ENCODE data around the gene NRXN3.
"Not testable (repeated sequence)": the region's sequence is repeated elsewhere in the genome, so short reads cannot be mapped to it uniquely, and the experiment has no call there.

Gene NRXN3

DNA sequence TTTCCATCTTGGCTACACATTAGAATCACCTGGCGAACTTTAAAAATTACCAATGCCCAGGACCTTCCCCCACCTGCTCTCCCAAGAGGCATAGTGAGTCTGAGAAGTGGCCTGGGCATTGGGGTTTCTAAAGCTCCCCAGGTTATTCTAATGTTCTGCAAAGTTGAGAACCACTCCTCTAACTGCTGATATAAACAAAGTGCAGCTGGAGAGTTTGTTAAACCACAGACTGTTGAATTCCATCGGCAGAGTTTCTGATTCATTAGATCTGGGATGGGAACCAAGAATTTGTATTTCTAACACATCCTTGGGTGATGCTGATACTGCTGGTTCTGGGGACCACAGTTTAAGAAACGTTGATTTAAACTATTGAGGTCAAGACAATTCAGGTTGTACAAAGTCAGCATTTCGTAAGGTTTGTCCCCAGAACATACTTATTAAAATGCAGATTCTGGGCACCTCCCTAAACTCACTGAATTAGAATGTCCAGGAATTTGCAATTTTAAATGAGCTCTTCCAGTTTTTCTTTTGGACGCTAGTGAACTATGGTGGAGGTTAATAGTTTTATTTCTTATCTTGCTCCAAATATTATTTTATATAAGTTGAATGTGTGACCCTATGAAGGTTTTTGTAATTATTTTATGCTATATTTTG, 309.1 kb downstream of the NRXN3 start:
- no peak for DNase-seq (ENCODE audit: low spot score)
- in situ Hi-C loops (cut with MboI; ENCODE audit: low pct_unique_long_range_greater_than_20kb, low sequenced_read_pairs, unreplicated experiment) = no loop called here
- TF ChIP-seq, protein P1, sequence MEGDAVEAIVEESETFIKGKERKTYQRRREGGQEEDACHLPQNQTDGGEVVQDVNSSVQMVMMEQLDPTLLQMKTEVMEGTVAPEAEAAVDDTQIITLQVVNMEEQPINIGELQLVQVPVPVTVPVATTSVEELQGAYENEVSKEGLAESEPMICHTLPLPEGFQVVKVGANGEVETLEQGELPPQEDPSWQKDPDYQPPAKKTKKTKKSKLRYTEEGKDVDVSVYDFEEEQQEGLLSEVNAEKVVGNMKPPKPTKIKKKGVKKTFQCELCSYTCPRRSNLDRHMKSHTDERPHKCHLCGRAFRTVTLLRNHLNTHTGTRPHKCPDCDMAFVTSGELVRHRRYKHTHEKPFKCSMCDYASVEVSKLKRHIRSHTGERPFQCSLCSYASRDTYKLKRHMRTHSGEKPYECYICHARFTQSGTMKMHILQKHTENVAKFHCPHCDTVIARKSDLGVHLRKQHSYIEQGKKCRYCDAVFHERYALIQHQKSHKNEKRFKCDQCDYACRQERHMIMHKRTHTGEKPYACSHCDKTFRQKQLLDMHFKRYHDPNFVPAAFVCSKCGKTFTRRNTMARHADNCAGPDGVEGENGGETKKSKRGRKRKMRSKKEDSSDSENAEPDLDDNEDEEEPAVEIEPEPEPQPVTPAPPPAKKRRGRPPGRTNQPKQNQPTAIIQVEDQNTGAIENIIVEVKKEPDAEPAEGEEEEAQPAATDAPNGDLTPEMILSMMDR (IDR thresholded peaks at IDR 0.05; ENCODE audit: extremely low read depth, insufficient read depth, missing control alignments) = no peak

DNA sequence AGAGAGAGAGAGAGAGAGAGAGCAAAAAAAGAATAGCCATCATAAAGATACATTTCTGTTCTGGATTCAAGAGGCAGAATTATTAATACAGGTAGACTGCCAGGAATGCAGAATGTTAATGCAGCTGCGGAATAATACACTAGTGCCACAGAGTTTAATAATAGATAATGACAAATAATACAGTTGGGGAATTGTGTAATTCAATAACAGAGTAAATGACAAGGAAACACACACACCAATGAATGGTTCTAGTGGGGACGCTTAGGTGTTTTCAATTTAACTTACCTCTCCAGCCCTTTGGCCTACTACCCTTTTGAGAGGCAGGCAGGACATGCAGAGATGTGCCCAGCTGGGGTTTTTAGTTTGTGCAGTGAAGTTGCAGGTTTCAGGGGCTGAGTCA, 313.9 kb downstream of the NRXN3 start:
- in situ Hi-C loops (cut with MboI; ENCODE audit: low pct_unique_long_range_greater_than_20kb, low sequenced_read_pairs, unreplicated experiment) = no loop called here
- TF ChIP-seq, protein P1 (IDR thresholded peaks at IDR 0.05; ENCODE audit: extremely low read depth, insufficient read depth, missing control alignments) = no peak
- no peak for DNase-seq (ENCODE audit: low spot score)

DNA sequence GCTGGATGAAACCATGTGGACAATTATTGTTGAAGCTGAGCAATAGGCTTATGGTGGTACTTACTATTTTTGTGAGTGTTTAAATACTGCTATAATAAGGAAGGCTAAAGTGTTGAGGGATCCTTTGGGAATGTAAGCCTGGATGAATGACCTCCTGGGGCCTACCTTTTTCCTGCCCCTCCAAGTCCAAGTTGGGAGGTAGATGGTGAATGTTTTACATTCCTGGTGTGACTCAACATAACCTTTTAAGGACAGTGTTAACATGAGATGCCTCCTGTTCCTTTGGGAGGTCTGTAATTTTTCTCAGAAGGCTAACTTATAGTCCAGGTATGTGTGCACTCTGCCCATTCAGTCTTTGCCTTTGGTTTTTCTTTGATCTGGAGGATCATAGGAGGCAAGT, 315.9 kb downstream of the NRXN3 start:
- in situ Hi-C loops (cut with MboI; ENCODE audit: low pct_unique_long_range_greater_than_20kb, low sequenced_read_pairs, unreplicated experiment) = no loop called here
- TF ChIP-seq, protein P1 (IDR thresholded peaks at IDR 0.05; ENCODE audit: extremely low read depth, insufficient read depth, missing control alignments) = no peak
- DNase-seq (ENCODE audit: low spot score) = no peak

DNA sequence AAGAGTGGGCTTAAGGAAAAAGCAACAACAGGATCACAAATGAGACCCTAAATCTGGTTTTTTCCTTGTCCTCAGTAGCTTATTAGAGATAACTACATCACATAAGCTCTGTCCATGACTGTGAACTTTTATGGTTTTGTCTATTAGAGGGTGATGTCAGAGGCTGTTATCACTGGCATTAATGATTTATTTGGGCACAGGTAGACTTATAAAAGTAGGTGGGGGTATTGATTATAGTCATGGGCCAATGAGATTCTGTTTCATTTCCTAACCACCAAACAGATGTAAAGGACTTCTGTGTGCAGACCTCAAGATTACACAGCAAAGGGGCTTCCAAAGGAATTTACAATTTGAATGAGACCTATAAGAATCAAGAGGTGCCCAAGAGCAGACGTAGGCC, 316.4 kb downstream of the NRXN3 start:
- in situ Hi-C loops (cut with MboI; ENCODE audit: low pct_unique_long_range_greater_than_20kb, low sequenced_read_pairs, unreplicated experiment) = no loop called here
- TF ChIP-seq, protein P1 (IDR thresholded peaks at IDR 0.05; ENCODE audit: extremely low read depth, insufficient read depth, missing control alignments) = no peak
- DNase-seq (ENCODE audit: low spot score) = no peak

DNA sequence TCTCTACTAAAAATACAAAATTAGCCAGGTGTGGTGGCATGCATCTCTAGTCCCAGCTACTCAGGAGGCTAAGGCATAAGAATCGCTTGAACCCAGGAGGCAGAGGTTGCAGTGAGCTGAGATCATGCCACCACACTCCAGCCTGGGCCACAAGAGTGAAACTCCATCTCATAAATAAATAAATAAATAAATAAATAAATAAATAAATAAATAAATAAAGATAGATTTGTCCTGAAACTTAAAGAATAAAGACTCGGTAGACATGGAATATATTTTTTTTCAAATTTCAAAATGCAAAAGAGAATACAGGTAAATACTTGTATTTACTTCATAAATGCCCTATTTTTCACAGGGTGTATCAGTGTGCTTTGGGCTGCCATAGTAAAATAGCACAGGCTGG, 317.4 kb downstream of the NRXN3 start:
- in situ Hi-C loops (cut with MboI; ENCODE audit: low pct_unique_long_range_greater_than_20kb, low sequenced_read_pairs, unreplicated experiment); DNase-seq (ENCODE audit: low spot score): not testable (repeated sequence)

DNA sequence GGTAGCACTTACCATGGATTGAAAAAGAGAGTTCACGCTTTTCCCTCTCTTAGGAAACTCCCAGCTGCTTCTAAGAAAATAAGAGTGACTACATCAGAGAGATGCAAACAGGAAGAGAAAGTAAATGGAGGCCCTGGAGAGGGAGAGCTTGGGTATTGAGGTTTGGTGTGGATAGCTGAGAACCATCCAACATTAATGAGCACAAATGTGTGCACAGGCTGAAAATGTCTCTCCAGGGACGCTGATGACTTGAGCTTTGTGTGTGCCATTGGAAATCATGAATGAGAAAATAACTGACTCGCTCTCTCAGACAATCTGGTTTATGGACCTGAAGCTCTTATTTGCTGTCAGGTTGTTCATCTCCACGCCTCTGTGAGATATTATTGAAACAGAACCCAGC, 318.8 kb downstream of the NRXN3 start:
- in situ Hi-C loops (cut with MboI; ENCODE audit: low pct_unique_long_range_greater_than_20kb, low sequenced_read_pairs, unreplicated experiment) = no loop called here
- TF ChIP-seq, protein P1 (IDR thresholded peaks at IDR 0.05; ENCODE audit: extremely low read depth, insufficient read depth, missing control alignments) = no peak
- no peak for DNase-seq (ENCODE audit: low spot score)

DNA sequence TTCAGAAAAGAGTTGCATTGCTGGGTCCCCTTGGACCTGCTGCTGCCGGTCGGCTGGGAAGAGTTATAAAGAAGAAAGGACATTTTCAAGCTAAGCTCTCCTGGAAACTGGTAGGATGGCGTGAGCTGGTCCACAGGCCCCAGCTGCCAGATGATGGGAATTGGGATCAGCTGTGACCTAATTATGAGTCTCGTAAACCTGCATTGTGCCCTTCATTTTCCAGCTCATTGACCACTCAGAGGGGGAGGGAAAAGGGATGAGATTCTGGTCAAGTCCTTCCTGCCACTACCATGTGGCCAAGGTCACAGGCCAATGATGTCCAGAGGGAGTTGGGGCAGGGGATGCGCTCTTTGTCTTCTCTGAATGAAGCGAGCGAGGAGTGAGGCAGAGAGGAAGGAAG, 320.9 kb downstream of the NRXN3 start:
- in situ Hi-C loops (cut with MboI; ENCODE audit: low pct_unique_long_range_greater_than_20kb, low sequenced_read_pairs, unreplicated experiment) = no loop called here
- no peak for DNase-seq (ENCODE audit: low spot score)
- TF ChIP-seq, protein P1 (IDR thresholded peaks at IDR 0.05; ENCODE audit: extremely low read depth, insufficient read depth, missing control alignments) = no peak
